ENCODE results near the gene EFHD2.
"Not testable (repeated sequence)": the region's sequence is repeated elsewhere in the genome, so short reads cannot be mapped to it uniquely, and the experiment has no call there.

EFHD2 gene

DNA sequence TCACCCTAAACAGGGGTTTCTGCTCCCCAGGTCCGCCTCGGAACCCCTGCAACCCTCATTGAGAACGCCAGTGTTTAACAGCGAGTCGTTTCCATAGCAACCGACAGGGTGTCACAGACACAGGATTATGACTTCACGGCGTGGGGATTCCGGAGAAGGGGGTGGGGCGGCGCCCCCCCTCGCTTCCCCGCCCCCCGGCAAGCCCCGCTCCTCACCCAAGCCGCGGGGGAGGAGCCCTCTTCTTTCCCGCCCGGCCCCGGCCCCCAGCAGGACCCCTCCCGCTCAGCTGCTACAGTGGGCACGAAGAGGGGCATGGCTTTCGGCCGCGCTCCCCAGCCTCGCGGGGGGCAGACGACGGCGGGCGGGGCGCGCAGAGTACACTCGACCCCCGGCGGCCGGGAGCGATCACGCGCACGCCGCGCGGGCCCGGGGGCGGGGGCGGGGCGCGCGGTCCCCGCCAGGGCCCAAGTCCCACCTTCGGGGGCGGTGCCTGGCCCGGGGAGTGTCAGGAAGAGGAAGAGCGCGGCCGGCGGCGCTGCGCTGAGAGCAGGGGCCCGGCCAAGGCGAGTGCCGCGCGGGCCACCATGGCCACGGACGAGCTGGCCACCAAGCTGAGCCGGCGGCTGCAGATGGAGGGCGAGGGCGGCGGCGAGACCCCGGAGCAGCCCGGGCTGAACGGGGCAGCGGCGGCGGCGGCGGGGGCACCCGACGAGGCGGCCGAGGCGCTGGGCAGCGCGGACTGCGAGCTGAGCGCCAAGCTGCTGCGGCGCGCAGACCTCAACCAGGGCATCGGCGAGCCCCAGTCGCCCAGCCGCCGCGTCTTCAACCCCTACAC, at the start of gene EFHD2:
TSS of gene EFHD2 (plus strand) at position 501 of the 835 bp plus-strand sequence. CDS start at position 585, 84 bp downstream.
- DNase-seq (ENCODE audit: low read depth in 1 of 2, low spot score in 1 of 2), result peak; percentile 70 to 83

DNA sequence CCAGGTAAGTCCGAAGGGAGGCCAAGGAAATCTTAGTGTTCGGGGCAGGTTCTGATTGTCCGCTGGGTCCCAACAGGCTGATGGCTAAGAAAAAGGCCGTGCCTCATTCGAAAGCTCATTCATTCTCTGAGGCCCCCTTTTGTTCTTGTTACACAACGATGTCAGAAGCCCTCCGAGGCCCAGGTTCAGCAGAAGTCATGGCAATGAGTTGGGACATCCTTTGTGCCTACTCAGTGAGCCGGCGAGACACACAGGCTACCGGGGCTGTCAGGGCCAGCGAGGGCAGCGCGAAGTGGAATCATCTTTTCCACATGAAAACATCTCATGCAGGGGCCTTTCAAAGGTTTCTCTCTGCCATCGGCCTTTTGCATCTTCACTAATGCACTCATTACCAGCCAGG, 49.0 kb upstream of the EFHD2 start:
- no peak for DNase-seq (ENCODE audit: low read depth in 1 of 2, low spot score in 1 of 2)

GRCh38 chr1:15362096-15362736, 47.5 kb upstream of the EFHD2 start:
- DNase-seq (ENCODE audit: low read depth in 1 of 2, low spot score in 1 of 2), result no peak

- no peak for DNase-seq (ENCODE audit: low read depth in 1 of 2, low spot score in 1 of 2)
Observed at GRCh38 chr1:15362737-15363128, 47.0 kb upstream of the EFHD2 start.

DNA sequence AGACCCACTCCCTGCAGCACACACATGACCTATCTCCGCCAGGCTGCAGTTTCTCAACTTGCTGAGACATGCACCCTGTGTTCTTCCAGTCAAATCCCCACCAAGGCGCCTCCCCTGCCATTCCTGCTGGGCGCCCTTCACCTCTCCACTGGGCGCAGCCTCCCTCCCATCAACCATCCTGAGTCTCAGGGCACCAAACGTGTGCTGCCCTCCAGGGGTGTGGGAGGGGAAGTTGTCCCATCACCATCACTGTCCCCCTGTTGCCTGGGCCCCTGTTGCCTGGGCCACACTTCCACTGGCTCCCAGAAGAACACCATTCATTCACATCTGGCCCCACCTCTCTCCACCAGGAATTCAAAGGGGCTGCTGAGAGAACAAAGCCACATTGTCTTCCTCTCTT, 44.9 kb upstream of the EFHD2 start:
- DNase-seq (ENCODE audit: low read depth in 1 of 2, low spot score in 1 of 2), result no peak

DNA sequence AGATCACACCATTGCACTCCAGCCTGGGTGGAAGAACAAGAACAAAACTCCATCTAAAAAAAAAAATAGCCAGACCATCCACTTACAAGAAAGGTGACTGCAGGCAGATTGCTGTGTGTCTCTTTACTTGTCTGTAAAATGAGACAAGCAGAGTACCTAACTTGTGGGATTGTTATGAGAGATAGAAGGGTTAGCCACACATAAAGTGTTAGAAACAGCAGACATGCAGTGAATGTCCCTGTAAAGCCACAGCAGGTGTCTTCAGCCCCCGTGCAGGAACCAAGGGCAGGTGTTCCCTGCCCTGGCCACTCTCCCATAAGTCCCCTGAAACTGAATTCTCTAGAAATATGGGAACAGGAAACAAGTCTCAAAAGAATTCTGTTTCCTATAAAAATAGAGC, 40.8 kb upstream of the EFHD2 start:
- no peak for DNase-seq (ENCODE audit: low read depth in 1 of 2, low spot score in 1 of 2)

GRCh38 chr1:15370268-15370667, 39.4 kb upstream of the EFHD2 start:
- DNase-seq (ENCODE audit: low read depth in 1 of 2, low spot score in 1 of 2), result no peak

- no peak for DNase-seq (ENCODE audit: low read depth in 1 of 2, low spot score in 1 of 2)
Observed at GRCh38 chr1:15370781-15371520, 38.7 kb upstream of the EFHD2 start.

DNA sequence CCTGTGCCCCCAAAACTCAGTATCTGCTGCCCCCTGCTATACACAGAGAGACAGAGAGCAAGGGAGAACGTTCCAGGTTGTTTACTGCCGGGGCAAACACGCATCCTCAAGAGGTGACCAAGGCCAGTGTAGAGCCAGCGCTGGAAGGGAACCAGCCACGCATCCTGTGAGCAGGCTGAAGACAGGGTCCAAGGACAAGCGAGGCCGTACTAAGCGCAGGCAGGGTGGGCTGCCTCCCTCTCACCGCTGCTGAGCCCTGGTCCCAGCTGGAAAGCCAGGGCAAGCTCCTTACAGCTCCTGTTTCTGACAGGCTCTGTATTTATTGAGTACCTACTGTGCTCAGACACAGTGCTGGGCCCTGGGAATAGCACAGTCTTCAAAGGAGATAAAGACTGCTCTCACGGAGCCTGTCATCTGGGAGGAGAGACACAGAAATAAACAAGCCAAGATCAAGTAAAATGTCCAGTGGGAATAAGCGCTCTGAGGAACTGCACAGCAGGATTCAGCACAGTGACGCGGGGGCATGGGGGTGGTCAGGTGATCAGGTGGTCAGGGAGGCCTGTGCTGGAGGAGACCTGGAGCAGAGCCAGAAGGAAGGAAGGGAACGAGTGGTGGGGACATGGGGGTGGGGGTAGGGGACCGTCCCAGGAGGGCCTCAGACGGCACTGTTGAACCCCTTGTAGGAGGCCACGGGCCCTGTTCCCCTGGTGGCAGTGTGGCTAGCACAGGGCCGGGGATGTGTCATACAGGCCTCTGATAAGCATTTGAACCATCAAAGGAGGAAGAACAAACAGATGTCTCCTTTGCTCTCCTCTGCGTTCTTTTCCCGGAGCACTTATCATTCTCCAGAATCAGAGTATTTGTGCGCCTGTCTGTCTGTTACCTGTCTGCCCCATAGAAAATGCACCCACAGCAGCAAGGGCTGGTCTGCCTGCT, 37.8 kb upstream of the EFHD2 start:
- no peak for DNase-seq (ENCODE audit: low read depth in 1 of 2, low spot score in 1 of 2)

GRCh38 chr1:15378729-15379128, 31.0 kb upstream of the EFHD2 start:
- no peak for DNase-seq (ENCODE audit: low read depth in 1 of 2, low spot score in 1 of 2)

DNA sequence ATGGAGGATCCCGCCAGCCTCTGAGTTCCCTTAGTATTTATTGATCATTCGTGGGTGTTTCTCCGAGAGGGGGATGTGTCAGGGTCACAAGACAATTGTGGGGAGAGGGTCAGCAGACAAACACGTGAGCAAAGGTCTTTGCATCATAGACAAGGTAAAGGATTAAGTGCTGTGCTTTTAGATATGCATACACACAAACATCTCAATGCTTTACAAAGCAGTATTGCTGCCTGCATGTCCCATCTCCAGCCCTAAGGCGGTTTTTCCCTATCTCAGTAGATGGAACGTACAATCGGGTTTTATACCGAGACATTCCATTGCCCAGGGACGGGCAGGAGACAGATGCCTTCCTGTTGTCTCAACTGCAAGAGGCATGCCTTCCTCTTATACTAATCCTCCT, 30.5 kb upstream of the EFHD2 start:
- DNase-seq (ENCODE audit: low read depth in 1 of 2, low spot score in 1 of 2), result not testable (repeated sequence)

- DNase-seq (ENCODE audit: low read depth in 1 of 2, low spot score in 1 of 2), result no peak
Observed at GRCh38 chr1:15380601-15381508, 28.8 kb upstream of the EFHD2 start.

GRCh38 chr1:15381805-15382204, 27.9 kb upstream of the EFHD2 start:
- no peak for DNase-seq (ENCODE audit: low read depth in 1 of 2, low spot score in 1 of 2)

DNA sequence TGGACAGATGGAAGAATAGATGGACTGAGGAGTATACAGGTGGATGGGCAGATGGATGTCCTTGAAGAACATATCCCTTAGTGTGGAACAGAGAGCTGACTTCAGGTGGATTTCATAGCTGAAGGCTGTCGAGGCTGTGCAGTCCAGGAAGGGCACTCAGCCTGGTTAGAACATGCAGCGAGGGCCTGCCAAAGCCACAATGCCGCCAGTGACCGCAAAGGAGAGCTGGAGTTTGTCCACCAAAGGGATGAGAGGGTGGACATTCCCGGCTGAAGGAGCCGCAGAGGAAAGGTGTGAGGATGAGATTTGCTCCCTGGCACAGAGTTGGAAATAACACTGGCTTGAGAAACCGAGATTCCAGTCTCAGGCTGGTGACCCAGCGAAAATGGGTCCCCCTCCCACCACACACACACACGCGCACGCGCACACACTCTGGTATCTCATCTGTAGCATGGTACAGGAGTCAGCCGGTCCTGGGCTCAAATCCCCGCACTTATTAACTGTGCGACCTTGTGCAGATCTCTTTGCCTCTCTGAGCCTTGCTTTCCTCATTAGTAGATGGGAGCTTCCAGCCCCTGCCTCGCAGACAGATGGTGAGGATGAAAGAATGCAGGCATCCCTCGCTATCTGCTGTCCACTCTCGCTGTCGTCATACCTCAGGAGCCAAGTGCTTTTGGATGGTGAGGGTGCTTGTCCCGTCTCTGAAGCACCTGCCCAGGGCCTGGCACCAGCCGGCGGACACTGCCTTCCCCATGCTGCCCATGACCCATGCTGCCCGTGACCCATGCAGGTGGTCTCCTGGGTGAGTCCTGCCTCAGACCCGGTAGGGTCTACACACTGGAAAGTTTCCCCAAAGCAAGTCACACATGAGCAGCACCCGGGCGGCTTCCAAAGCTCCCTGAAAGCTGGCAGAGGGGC, 26.8 kb upstream of the EFHD2 start:
- no peak for DNase-seq (ENCODE audit: low read depth in 1 of 2, low spot score in 1 of 2)

- no peak for DNase-seq (ENCODE audit: low read depth in 1 of 2, low spot score in 1 of 2)
Observed at GRCh38 chr1:15383810-15384209, 25.9 kb upstream of the EFHD2 start.

- DNase-seq (ENCODE audit: low read depth in 1 of 2, low spot score in 1 of 2), result no peak
Observed at GRCh38 chr1:15384301-15384901, 25.3 kb upstream of the EFHD2 start.

- no peak for DNase-seq (ENCODE audit: low read depth in 1 of 2, low spot score in 1 of 2)
Observed at GRCh38 chr1:15385420-15385819, 24.3 kb upstream of the EFHD2 start.

DNA sequence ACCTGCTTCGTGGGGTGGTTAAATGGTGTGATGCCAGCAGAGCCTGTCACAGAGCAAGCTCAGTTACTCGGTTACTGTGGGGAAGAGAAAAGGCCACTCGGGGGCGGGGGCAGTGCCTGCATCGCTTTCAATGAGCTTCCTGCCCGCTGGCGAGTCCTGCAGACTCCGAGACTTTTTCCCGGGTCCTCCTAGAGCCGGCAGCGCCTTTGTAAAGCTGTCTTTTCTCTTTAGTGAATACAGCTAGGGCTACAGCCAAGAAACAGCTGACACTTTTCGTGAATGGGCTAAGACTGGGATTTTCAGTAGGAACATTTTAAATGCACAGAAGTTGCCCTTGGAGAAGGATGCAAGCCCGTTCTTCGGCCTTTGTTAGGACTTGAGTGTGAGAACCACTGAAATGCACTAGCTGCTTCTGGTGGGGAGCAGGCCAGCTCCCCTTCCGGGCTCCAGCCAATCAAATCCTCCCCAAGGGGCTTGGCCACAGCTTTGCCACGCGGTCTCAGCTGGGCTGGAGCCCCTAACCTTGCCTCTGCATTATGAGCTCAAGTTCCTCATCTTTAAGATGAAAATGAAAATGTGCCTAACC, 23.4 kb upstream of the EFHD2 start:
- no peak for DNase-seq (ENCODE audit: low read depth in 1 of 2, low spot score in 1 of 2)

Data from stimulated activated CD4-positive, alpha-beta T cell treated with anti-CD3 and anti-CD28 coated beads, Interleukin-15, amount 100 ng/mL, for 1 hour (primary cell).